Endothelial cell of umbilical vein (primary cell): ENCODE measurements around the gene AKT1. TPM values are rescaled to one million over a fixed set of nuclear protein-coding genes. Genes with fewer than 3 reads are reported as not detected.

ENCODE experiments used
- BruUV-seq: library from RNA; stranded (reverse); fragments of 400-500 nt; replicated peaks from 2 replicates; lab custom pipeline; 2021; lab: Mats Ljungman, UMichigan
- CTCF ChIA-PET: fragments of 300-600, 350-600 bp; sonication (Branson Sonifier 250); formaldehyde crosslinking; loops from one replicate; lab custom pipeline; 2021; ENCODE audit warnings: antibody characterized with exemption, inconsistent platforms; lab: Charles Lee
- POLR2A ChIA-PET: fragments of 300-600, 350-600 bp; sonication (Branson Sonifier 250); formaldehyde crosslinking; loops from one replicate; lab custom pipeline; 2021; ENCODE audit warnings: antibody characterized with exemption, inconsistent platforms; lab: Charles Lee
- DNase-seq: peaks from one replicate; pipeline ENCODE4 v3.0.0-alpha.2; 2011; ENCODE audit warnings: low read depth, low spot score
- FAIRE-seq: peaks from 2 replicates; lab custom pipeline; 2011; peaks lifted over from hg19 to GRCh38; lab: Jason Lieb, UNC
- H2AFZ ChIP-seq: 2 replicates; pipeline ENCODE4 v1.6.0; 2012; ENCODE audit warnings: low read depth, low read length, control low read depth, inconsistent platforms
- H3K27ac ChIP-seq: 2 replicates; pipeline ENCODE4 v1.5.1; 2011; ENCODE audit warnings: low read depth, mild to moderate bottlenecking, control low read depth, low read length, moderate library complexity; ENCODE audit not compliant: insufficient read depth
- H3K27me3 ChIP-seq, 2 experiments: 2 replicates each; pipeline versions ENCODE4 v1.6.0 to v1.6.1; 2011; ENCODE audit warnings: low read length in 2 of 2, mixed read lengths in 1 of 2; ENCODE audit not compliant: control insufficient read depth in 2 of 2, insufficient read depth in 2 of 2
- H3K36me3 ChIP-seq, 2 experiments: 2 replicates in 1 of 2; 3 replicates in 1 of 2; pipeline ENCODE4 v1.5.1; 2011; ENCODE audit warnings: low read length in 2 of 2, mild to moderate bottlenecking in 1 of 2, moderate library complexity in 1 of 2; ENCODE audit not compliant: control insufficient read depth in 2 of 2, insufficient read depth in 2 of 2; ENCODE audit errors: extremely low read depth in 1 of 2
- H3K4me1 ChIP-seq: 3 replicates; pipeline ENCODE4 v1.5.1; 2011; ENCODE audit warnings: mild to moderate bottlenecking, low read length; ENCODE audit not compliant: control insufficient read depth, insufficient read depth; ENCODE audit errors: extremely low read depth
- H3K4me2 ChIP-seq: 2 replicates; pipeline ENCODE4 v1.6.1; 2011; ENCODE audit warnings: low read length, control low read depth, mixed read lengths; ENCODE audit not compliant: insufficient read depth
- H3K4me3 ChIP-seq, 3 experiments: fragments of 200-600 bp in 1 of 3; sonication (generic), shearing (Covaris generic) in 1 of 3; replicated peaks in 1 of 3; 2 replicates each; pipeline ENCODE4 v1.5.1; 2011 to 2016; ENCODE audit warnings: control low read depth in 3 of 3, low read length in 3 of 3, mild to moderate bottlenecking in 2 of 3, inconsistent platforms in 1 of 3, low read depth in 1 of 3, moderate library complexity in 1 of 3; ENCODE audit not compliant: insufficient read depth in 1 of 3
- H3K79me2 ChIP-seq: 2 replicates; pipeline ENCODE4 v1.6.0; 2012; ENCODE audit warnings: low read length, inconsistent platforms; ENCODE audit not compliant: control insufficient read depth, insufficient read depth
- H3K9ac ChIP-seq: replicated peaks from 2 replicates; pipeline ENCODE3; 2011; ENCODE audit warnings: low read length, control low read depth; ENCODE audit not compliant: insufficient read depth; ENCODE audit errors: extremely low read depth
- H3K9me1 ChIP-seq: replicated peaks from 3 replicates; pipeline ENCODE4 v1.6.0; 2011; ENCODE audit warnings: mild to moderate bottlenecking, low read length; ENCODE audit not compliant: control insufficient read depth, insufficient read depth; ENCODE audit errors: extremely low read depth
- H3K9me3 ChIP-seq: replicated peaks from 2 replicates; pipeline ENCODE4 v1.5.1; 2012; ENCODE audit warnings: low read length, inconsistent platforms; ENCODE audit not compliant: control insufficient read depth, insufficient read depth
- H4K20me1 ChIP-seq: replicated peaks from 2 replicates; pipeline ENCODE3; 2011; ENCODE audit warnings: mild to moderate bottlenecking, low read length; ENCODE audit not compliant: control insufficient read depth, insufficient read depth; ENCODE audit errors: extremely low read depth
- EZH2 ChIP-seq: IDR thresholded peaks from 2 replicates; pipeline ENCODE4 v1.6.1; 2012; ENCODE audit warnings: borderline replicate concordance, low read depth, mild to moderate bottlenecking, moderate library complexity, low read length, inconsistent platforms; ENCODE audit not compliant: severe bottlenecking
- FOS ChIP-seq: IDR thresholded peaks from 2 replicates; pipeline ENCODE4 v1.6.1; 2011; ENCODE audit warnings: mild to moderate bottlenecking, low read length, moderate library complexity, borderline replicate concordance; ENCODE audit not compliant: insufficient read depth
- GATA2 ChIP-seq: IDR thresholded peaks from 2 replicates; pipeline ENCODE4 v1.7.0; 2011; ENCODE audit warnings: low read depth, mild to moderate bottlenecking, moderate library complexity, mixed read lengths, low read length; ENCODE audit not compliant: insufficient read length, insufficient read depth
- JUN ChIP-seq: IDR thresholded peaks from 2 replicates; pipeline ENCODE4 v1.6.1; 2011; ENCODE audit warnings: borderline replicate concordance, low read depth; ENCODE audit not compliant: insufficient read length, insufficient read depth
- MYC ChIP-seq: IDR thresholded peaks from one replicate; pipeline ENCODE4 v1.6.1; 2011; ENCODE audit warnings: mild to moderate bottlenecking, low read depth, low read length
- POLR2A ChIP-seq: IDR thresholded peaks from 2 replicates; pipeline ENCODE4 v1.6.1; 2012; ENCODE audit warnings: low read depth, mild to moderate bottlenecking, control low read depth, low read length
- POLR2AphosphoS5 ChIP-seq: IDR thresholded peaks from 2 replicates; pipeline ENCODE4 v1.6.1; 2012; ENCODE audit warnings: low read depth, mild to moderate bottlenecking, control low read depth, low read length, moderate library complexity; ENCODE audit not compliant: insufficient read depth
- dilution Hi-C: fragments of 300-500 bp; cut with MboI; formaldehyde crosslinking; loops from one replicate; pipeline ENCODE4 v1.15.0; 2019; ENCODE audit warnings: low sequenced_read_pairs; ENCODE audit not compliant: extremely low pct_ligation_motif_present
- intact Hi-C: fragments of 100-400 bp; cut with micrococcal nuclease; formaldehyde crosslinking; loops from one replicate; pipeline ENCODE4 v1.10.0; 2022
- polyA plus RNA-seq, 4 experiments: library from polyadenylated mRNA; depleted of rRNA in 3 of 4; stranded (reverse) in 3 of 4; unstranded in 1 of 4; fragments of >200 nt; gene quantifications; 2 replicates each; pipeline versions ENCODE4 v1.2.1 to v1.2.3, GENCODE V29; 2011 to 2012; ENCODE audit warnings: missing spikeins in 1 of 4
- total RNA-seq: library from RNA; stranded (reverse); gene quantifications from 2 replicates; pipeline ENCODE4 v1.2.3, GENCODE V29; 2021
- TF ChIP-seq, protein P1 (sequence below): IDR thresholded peaks from 2 replicates; pipeline ENCODE4 v1.6.1; 2011; ENCODE audit not compliant: insufficient read depth, insufficient read length
- TF ChIP-seq, protein P2 (sequence below), 2 donors: IDR thresholded peaks; 1 replicate in 1 of 2; 2 replicates in 1 of 2; pipeline ENCODE4 v1.5.1; 2011; ENCODE audit warnings: low read length in 2 of 2, mild to moderate bottlenecking in 2 of 2, moderate library complexity in 2 of 2, control low read depth in 1 of 2, inconsistent platforms in 1 of 2, low read depth in 1 of 2; ENCODE audit not compliant: insufficient read depth in 1 of 2; ENCODE audit errors: extremely low read depth in 1 of 2

AKT1 gene
- total and polyA plus RNA-seq, 2 donors (not counting 3 experiments of a cell fraction or from before 2014, with no cell fraction given), result 177 to 191 TPM

DNA sequence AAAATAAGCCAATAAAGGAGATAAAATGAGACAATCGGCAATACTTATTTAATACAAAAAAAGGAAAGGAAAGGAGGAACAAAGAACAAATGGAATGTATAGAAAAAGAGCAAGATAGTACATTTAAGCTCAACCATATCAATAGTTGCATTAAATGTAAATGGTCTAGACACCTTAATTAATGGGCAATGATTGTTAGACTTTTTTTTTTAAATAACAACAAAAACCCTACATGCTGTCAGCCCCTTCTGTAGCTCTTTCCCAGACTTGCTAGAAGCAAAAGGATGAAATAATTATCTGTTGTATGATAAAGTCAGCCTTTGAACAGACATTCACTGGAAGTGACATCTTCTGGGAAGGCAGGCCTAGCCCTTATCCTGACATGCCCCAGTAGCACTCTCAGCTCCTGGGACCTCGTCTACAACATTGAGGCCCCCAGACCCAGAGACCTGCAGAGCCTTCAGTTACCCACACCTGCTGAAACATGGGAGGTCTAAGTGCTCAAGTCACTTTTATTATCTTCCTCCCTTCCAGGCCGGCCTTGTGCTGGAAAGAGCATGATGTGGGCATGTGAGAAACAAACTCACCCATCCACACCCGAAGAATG, 29.2 kb downstream of the AKT1 start:
- no peaks in the 10 kb centered on the region for H3K9me3 ChIP-seq
- no peak for TF ChIP-seq MYC
- TF ChIP-seq, protein P1, sequence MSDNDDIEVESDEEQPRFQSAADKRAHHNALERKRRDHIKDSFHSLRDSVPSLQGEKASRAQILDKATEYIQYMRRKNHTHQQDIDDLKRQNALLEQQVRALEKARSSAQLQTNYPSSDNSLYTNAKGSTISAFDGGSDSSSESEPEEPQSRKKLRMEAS, result no peak
- TF ChIP-seq, protein P2, sequence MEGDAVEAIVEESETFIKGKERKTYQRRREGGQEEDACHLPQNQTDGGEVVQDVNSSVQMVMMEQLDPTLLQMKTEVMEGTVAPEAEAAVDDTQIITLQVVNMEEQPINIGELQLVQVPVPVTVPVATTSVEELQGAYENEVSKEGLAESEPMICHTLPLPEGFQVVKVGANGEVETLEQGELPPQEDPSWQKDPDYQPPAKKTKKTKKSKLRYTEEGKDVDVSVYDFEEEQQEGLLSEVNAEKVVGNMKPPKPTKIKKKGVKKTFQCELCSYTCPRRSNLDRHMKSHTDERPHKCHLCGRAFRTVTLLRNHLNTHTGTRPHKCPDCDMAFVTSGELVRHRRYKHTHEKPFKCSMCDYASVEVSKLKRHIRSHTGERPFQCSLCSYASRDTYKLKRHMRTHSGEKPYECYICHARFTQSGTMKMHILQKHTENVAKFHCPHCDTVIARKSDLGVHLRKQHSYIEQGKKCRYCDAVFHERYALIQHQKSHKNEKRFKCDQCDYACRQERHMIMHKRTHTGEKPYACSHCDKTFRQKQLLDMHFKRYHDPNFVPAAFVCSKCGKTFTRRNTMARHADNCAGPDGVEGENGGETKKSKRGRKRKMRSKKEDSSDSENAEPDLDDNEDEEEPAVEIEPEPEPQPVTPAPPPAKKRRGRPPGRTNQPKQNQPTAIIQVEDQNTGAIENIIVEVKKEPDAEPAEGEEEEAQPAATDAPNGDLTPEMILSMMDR (IDR thresholded peaks at IDR 0.05; ENCODE audit: extremely low read depth in 1 of 2, insufficient read depth in 1 of 2, low read depth in 1 of 2, low read length in 2 of 2), result no peak
- no peak for TF ChIP-seq POLR2A
- no peak for TF ChIP-seq POLR2AphosphoS5
- TF ChIP-seq FOS, result no peak
- no peak for TF ChIP-seq JUN
- TF ChIP-seq GATA2, result no peak
- no peak for TF ChIP-seq EZH2
- dilution Hi-C loops (no loop called here), intact Hi-C loops (loop anchor here (10.0 kb wide), 1 partner anchor 208 kb away; the partner anchor contains the start of gene AHNAK2)
- no peak overlapping the region for H3K27ac ChIP-seq
- POLR2A ChIA-PET, result interaction anchor here (0.6 kb wide), 2 partner anchors 16 to 906 kb away, joined by 5 to 9 read pairs; no protein-coding TSS in a partner anchor
- peaks cover 0 to 7% of the 10 kb centered on the region in 2 experiments for H3K36me3 ChIP-seq
- no peaks in the 10 kb centered on the region for H4K20me1 ChIP-seq
- H3K4me1 ChIP-seq, result no peaks in the 10 kb centered on the region
- H3K9ac ChIP-seq, result no peak overlapping the region
- CTCF ChIA-PET, result interaction anchor here (1.8 to 2.0 kb wide), 2 partner anchors 14 to 59 kb away, joined by 6 to 8 read pairs; partner anchors contain the start of gene SIVA1
- DNase-seq, result no peak
- H3K4me3 ChIP-seq, result no peak overlapping the region
- H3K4me2 ChIP-seq, result no peak overlapping the region
- H3K9me1 ChIP-seq, result no peaks in the 10 kb centered on the region
- no peak for FAIRE-seq
- BruUV-seq, result no TSS peak
- no peaks in the 10 kb centered on the region for H3K27me3 ChIP-seq
- H3K79me2 ChIP-seq, result no peaks in the 10 kb centered on the region
- H2AFZ ChIP-seq, result no peak overlapping the region
